Mesenchymal stem cell (in vitro differentiated cells and primary cell): Measurements from ENCODE around the gene PGPEP1. TPM values are rescaled to one million over a fixed set of nuclear protein-coding genes. Genes with fewer than 3 reads are reported as not detected.

Source experiments
- DNase-seq: peaks from one replicate; pipeline ENCODE4 v3.0.0-alpha.2; 2013
- H2AFZ ChIP-seq: one replicate; pipeline ENCODE4 v1.6.1; 2013; ENCODE audit warnings: low read depth, mild to moderate bottlenecking, control low read depth, inconsistent platforms, low read length, moderate library complexity
- H2AK5ac ChIP-seq: 2 replicates; pipeline ENCODE4 v1.6.1; 2013; ENCODE audit warnings: low read length, moderate library complexity, mild to moderate bottlenecking, inconsistent platforms; ENCODE audit not compliant: severe bottlenecking
- H2BK120ac ChIP-seq: one replicate; pipeline ENCODE4 v1.6.1; 2013; ENCODE audit warnings: low read depth, mild to moderate bottlenecking, inconsistent platforms, low read length, moderate library complexity
- H2BK12ac ChIP-seq, 2 experiments: one replicate each; pipeline ENCODE4 v1.6.1; 2013; ENCODE audit warnings: inconsistent platforms in 2 of 2, low read length in 2 of 2, mild to moderate bottlenecking in 2 of 2, moderate library complexity in 2 of 2, control low read depth in 1 of 2
- H2BK15ac ChIP-seq: one replicate; pipeline ENCODE4 v1.6.1; 2013; ENCODE audit warnings: mild to moderate bottlenecking, low read depth, inconsistent platforms; ENCODE audit not compliant: poor library complexity, severe bottlenecking
- H2BK5ac ChIP-seq: 2 replicates; pipeline ENCODE4 v1.6.1; 2013; ENCODE audit warnings: low read depth, mild to moderate bottlenecking, low read length, control low read depth, inconsistent platforms; ENCODE audit not compliant: poor library complexity, severe bottlenecking
- H3K14ac ChIP-seq, 2 experiments: one replicate each; pipeline ENCODE4 v1.6.1; 2013; ENCODE audit warnings: inconsistent platforms in 2 of 2, low read length in 2 of 2, control low read depth in 1 of 2, mild to moderate bottlenecking in 1 of 2, moderate library complexity in 1 of 2
- H3K18ac ChIP-seq, 2 experiments: one replicate each; pipeline ENCODE4 v1.6.1; 2013; ENCODE audit warnings: inconsistent platforms in 2 of 2, low read length in 2 of 2, control low read depth in 1 of 2, low read depth in 1 of 2, mild to moderate bottlenecking in 1 of 2
- H3K23ac ChIP-seq, 2 experiments: one replicate each; pipeline ENCODE4 v1.6.1; 2013; ENCODE audit warnings: inconsistent platforms in 2 of 2, low read length in 2 of 2, mild to moderate bottlenecking in 2 of 2, moderate library complexity in 2 of 2, control low read depth in 1 of 2
- H3K27ac ChIP-seq: 2 replicates; pipeline ENCODE4 v1.5.1; 2013; ENCODE audit warnings: mild to moderate bottlenecking, moderate library complexity, low read length, control low read depth, inconsistent platforms; ENCODE audit not compliant: poor library complexity, severe bottlenecking
- H3K27me3 ChIP-seq, 2 experiments: 2 replicates each; pipeline versions ENCODE4 v1.6.1 to v1.7.0; 2013; ENCODE audit warnings: low read length in 2 of 2, mild to moderate bottlenecking in 2 of 2, moderate library complexity in 2 of 2, control low read depth in 1 of 2, inconsistent platforms in 1 of 2; ENCODE audit not compliant: control insufficient read depth in 1 of 2, insufficient read depth in 1 of 2
- H3K36me3 ChIP-seq, 2 experiments: 2 replicates each; pipeline versions ENCODE4 v1.6.1 to v1.7.0; 2013; ENCODE audit warnings: low read length in 2 of 2, control low read depth in 1 of 2, inconsistent platforms in 1 of 2, low read depth in 1 of 2, mild to moderate bottlenecking in 1 of 2; ENCODE audit not compliant: insufficient read depth in 2 of 2, control insufficient read depth in 1 of 2
- H3K4ac ChIP-seq, 2 experiments: one replicate each; pipeline ENCODE4 v1.6.1; 2013; ENCODE audit warnings: inconsistent platforms in 2 of 2, low read length in 2 of 2, mild to moderate bottlenecking in 2 of 2, moderate library complexity in 2 of 2, control low read depth in 1 of 2, low read depth in 1 of 2
- H3K4me1 ChIP-seq: 2 replicates; pipeline ENCODE4 v1.6.1; 2013; ENCODE audit warnings: low read depth, low read length, control low read depth; ENCODE audit not compliant: control insufficient read depth, insufficient read depth
- H3K4me2 ChIP-seq: 2 replicates; pipeline ENCODE4 v1.6.1; 2013; ENCODE audit warnings: low read length, mild to moderate bottlenecking, inconsistent platforms; ENCODE audit not compliant: poor library complexity, severe bottlenecking
- H3K4me3 ChIP-seq, 2 experiments: 2 replicates each; pipeline versions ENCODE4 v1.5.1 to v1.7.0; 2013; ENCODE audit warnings: low read length in 2 of 2, mild to moderate bottlenecking in 2 of 2, control low read depth in 1 of 2, low read depth in 1 of 2; ENCODE audit not compliant: insufficient read depth in 1 of 2
- H3K79me1 ChIP-seq: replicated peaks from 2 replicates; pipeline ENCODE4 v1.6.1; 2013; ENCODE audit warnings: mild to moderate bottlenecking, control low read depth, low read length, inconsistent platforms; ENCODE audit not compliant: poor library complexity, severe bottlenecking
- H3K9ac ChIP-seq: 2 replicates; pipeline ENCODE4 v1.7.0; 2013; ENCODE audit warnings: mild to moderate bottlenecking, low read length, moderate library complexity
- H3K9me3 ChIP-seq: 2 replicates; pipeline ENCODE4 v1.7.0; 2013; ENCODE audit warnings: mild to moderate bottlenecking, low read length; ENCODE audit not compliant: control insufficient read depth
- H4K8ac ChIP-seq: one replicate; pipeline ENCODE4 v1.6.1; 2013; ENCODE audit warnings: inconsistent platforms, mild to moderate bottlenecking, low read length, moderate library complexity
- H4K91ac ChIP-seq: one replicate; pipeline ENCODE4 v1.6.1; 2013; ENCODE audit warnings: mild to moderate bottlenecking, low read length, inconsistent platforms
- WGBS: methylation state at CpG from one replicate; pipeline ENCODE4 v1.1.7; 2013; ENCODE audit warnings: mixed read lengths; 5-methylcytosine and 5-hydroxymethylcytosine counted together
- small RNA-seq: library from polyadenylated mRNA; stranded (forward); fragments of <200 nt; extraction: miRNeasy Mini kit (QIAGEN cat#:217004); gene quantifications from one replicate; pipeline ENCODE3, GENCODE V24; 2013; ENCODE audit warnings: low read depth

Gene PGPEP1

GRCh38 chr19:18418483-18419194, 78.2 kb downstream of the PGPEP1 start:
- Histone ChIP-seq H2BK15ac (peak overlapping the region; percentile 92), H3K27ac (peak overlapping the region; percentile 84), H3K4me1 (peaks cover 68% of the 10 kb centered on the region), H3K27me3 (no peaks in the 10 kb centered on the region), H2BK12ac (peak overlapping the region; percentile 99 to 100), H4K8ac (peak overlapping the region; percentile 100), H2BK120ac (peak overlapping the region; percentile 95), H3K14ac (peak overlapping the region in 1 of 2 experiments; percentile 80), H3K79me1 (peaks cover 2% of the 10 kb centered on the region), H3K9ac (peak overlapping the region; percentile 95), H3K4me2 (peak overlapping the region; percentile 51), H2BK5ac (no peak overlapping the region), H3K18ac (peak overlapping the region; percentile 98 to 100), H3K9me3 (no peaks in the 10 kb centered on the region), H3K4ac (peak overlapping the region; percentile 95 to 97), H3K23ac (peak overlapping the region in 1 of 2 experiments; percentile 35), H3K4me3 (peak overlapping the region; percentile 73 to 76), H2AK5ac (peak overlapping the region; percentile 14), H3K36me3 (peaks cover 0 to 11% of the 10 kb centered on the region in 2 experiments), H2AFZ (no peak overlapping the region), H4K91ac (peak overlapping the region; percentile 99)
- 33% methylated on average over 35 of the region's 39 CpGs for WGBS
- peak; percentile 68 for DNase-seq

GRCh38 chr19:18419195-18419698, 78.8 kb downstream of the PGPEP1 start, which contains the start of gene SSBP4:
TSS of gene SSBP4 (plus strand) at chr19:18419398. CDS start at chr19:18419649, 251 bp downstream.
- 3% methylated on average over 21 of the region's 80 CpGs for WGBS
- H3K27me3 ChIP-seq, result no peaks in the 10 kb centered on the region
- H2BK15ac ChIP-seq, result peak within 1 kb of the TSS; percentile 92
- H2AK5ac ChIP-seq, result peak within 1 kb of the TSS; percentile 22
- no peak within 1 kb of the TSS for H2AFZ ChIP-seq
- H3K4me1 ChIP-seq, result peaks cover 70% of the 10 kb centered on the region
- H3K27ac ChIP-seq, result peak within 1 kb of the TSS; percentile 84
- H3K18ac ChIP-seq, result peak within 1 kb of the TSS; percentile 98 to 100
- peaks cover 0 to 13% of the 10 kb centered on the region in 2 experiments for H3K36me3 ChIP-seq
- H3K9me3 ChIP-seq, result no peaks in the 10 kb centered on the region
- H3K4ac ChIP-seq, result peak within 1 kb of the TSS; percentile 95 to 97
- DNase-seq, result peak; percentile 82
- peak within 1 kb of the TSS; percentile 95 for H2BK120ac ChIP-seq
- peak within 1 kb of the TSS; percentile 99 for H4K91ac ChIP-seq
- peak within 1 kb of the TSS; percentile 99 to 100 for H2BK12ac ChIP-seq
- peak within 1 kb of the TSS in 1 of 2 experiments; percentile 50 for H3K23ac ChIP-seq
- peak within 1 kb of the TSS; percentile 95 for H3K9ac ChIP-seq
- H3K79me1 ChIP-seq, result peaks cover 2% of the 10 kb centered on the region
- H4K8ac ChIP-seq, result peak within 1 kb of the TSS; percentile 100
- peak within 1 kb of the TSS; percentile 24 for H2BK5ac ChIP-seq
- peak within 1 kb of the TSS; percentile 82 for H3K4me2 ChIP-seq
- peak within 1 kb of the TSS in 1 of 2 experiments; percentile 80 for H3K14ac ChIP-seq
- H3K4me3 ChIP-seq, result peak within 1 kb of the TSS; percentile 76 to 88

Small RNA genes within 50 kb of the gene (small RNA-seq; reads per million reads assigned to genes)
- 1.4 reads per million for gene MIR3189
- gene RN7SL513P, result not detected
